ENCODE measurements around the gene ALK.

- TF ChIP-seq CTCF (conservative IDR thresholded peaks at IDR 0.05; ENCODE audit: low read depth, low read length) (peak; percentile 27; the same call in 1 of the 2 replicates), EZH2phosphoT487 (IDR thresholded peaks at IDR 0.05; ENCODE audit: borderline replicate concordance, low read length) (no peak), EZH2 (IDR thresholded peaks at IDR 0.05; ENCODE audit: low read length, unreplicated experiment) (no peak)
Observed at GRCh38 chr2:29314816-29315571, 606.4 kb downstream of the ALK start.
